ENCODE results near the gene MCF2L.

- TF ChIP-seq CTCF (IDR thresholded peaks at IDR 0.05; ENCODE audit: insufficient read depth, low read length, poor library complexity, severe bottlenecking) (no peak), EZH2phosphoT487 (conservative IDR thresholded peaks at IDR 0.05; ENCODE audit: low read length) (no peak)
Observed at GRCh38 chr13:113080361-113080831, 111.4 kb downstream of the MCF2L start.
